Stimulated activated CD8-positive, alpha-beta memory T cell treated with anti-CD3 and anti-CD28 coated beads, Interleukin-4, amount 100 ng/mL, for 4 hours (primary cell): ENCODE results near the gene MSANTD3.
"Not testable (repeated sequence)": the region's sequence is repeated elsewhere in the genome, so short reads cannot be mapped to it uniquely, and the experiment has no call there.

Experiments
- DNase-seq, 2 donors: peaks; one replicate each; pipeline ENCODE4 v3.0.0-alpha.2; 2020; ENCODE audit warnings: low read depth in 2 of 2, low spot score in 1 of 2

The MSANTD3 gene, protein sequence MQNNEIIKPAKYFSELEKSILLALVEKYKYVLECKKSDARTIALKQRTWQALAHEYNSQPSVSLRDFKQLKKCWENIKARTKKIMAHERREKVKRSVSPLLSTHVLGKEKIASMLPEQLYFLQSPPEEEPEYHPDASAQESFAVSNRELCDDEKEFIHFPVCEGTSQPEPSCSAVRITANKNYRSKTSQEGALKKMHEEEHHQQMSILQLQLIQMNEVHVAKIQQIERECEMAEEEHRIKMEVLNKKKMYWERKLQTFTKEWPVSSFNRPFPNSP

DNA sequence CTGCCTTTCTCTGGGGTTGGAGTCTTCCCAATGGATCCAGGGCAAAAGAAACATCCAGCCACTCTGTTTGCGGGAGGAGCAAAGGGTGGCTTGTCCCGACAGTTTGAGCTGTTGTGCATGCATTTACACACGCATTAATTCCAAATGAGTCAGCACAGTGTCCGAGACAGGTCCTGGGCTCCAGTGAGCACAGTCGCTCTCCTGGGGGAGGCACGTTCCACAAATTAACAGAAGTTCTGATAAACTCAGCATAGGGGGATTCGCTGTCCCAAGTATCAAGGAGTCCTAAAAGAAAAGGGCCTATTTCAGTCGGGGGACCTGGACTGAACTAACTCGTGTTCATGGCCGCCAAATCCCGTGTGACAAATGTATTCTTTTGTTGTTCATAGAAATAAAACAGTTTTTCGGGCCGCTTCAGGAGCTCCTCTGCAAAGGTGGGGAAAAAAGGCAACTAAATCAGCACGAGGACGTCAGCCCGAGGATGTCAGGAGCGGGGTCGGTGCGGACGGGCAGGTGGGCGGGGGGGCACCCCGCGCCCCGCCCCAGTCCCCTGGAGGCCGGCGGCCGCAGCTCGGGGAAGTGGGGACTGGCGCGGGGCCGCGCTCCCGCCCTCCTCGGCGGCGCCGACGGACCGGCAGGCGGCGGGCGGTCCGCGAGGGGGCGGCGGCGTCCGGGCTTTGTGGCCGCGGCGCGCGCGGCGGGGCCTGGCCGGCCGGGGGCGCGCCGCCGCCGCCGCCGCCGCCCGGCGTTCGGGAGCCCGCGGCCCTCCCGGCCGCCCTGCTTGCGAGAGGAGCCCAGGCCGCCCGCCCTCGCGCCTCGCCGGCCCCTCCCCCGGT, at the start of gene MSANTD3:
MSANTD3 (plus strand) TSS at position 614 of the 836 bp plus-strand sequence. CDS start 14,796 bp downstream, outside the sequence.
- DNase-seq = peak in 1 of 2 donors; percentile 10

DNA sequence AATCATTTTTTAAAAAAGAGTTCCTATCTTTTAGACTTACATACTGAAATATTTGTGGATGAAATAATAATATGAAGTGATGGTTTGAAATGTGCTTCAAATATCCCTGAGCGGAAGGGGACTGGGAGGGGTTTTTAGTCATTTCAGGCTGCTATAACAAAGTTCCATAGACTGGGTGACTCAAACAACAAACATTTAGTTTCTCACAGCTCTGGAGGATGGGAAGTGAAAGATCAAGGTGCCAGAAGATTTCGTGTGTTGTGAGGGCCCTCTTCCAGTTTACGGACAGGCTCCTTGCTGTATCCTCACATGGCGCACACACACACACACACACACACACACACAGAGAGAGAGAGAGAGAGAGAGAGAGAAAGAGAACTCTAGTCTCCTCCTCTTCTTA, 47.1 kb upstream of the MSANTD3 start:
- DNase-seq = no peak

DNA sequence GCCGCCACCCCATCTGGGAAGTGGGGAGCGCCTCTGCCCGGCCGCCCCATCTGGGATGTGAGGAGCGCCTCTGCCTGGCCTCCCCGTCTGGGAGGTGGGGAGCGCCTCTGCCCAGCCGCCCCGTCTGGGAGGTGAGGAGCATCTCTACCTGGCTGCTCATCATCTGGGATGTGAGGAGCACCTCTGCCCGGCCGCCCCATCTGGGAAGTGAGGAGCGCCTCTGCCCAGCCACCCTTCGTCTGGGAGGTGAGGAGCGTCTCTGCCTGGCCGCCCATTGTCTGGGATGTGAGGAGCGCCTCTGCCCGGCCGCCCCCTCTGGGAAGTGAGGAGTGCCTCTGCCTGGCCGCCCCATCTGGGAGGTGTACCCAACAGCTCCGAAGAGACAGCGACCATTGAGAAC, 34.0 kb upstream of the MSANTD3 start:
- DNase-seq = not testable (repeated sequence)

DNA sequence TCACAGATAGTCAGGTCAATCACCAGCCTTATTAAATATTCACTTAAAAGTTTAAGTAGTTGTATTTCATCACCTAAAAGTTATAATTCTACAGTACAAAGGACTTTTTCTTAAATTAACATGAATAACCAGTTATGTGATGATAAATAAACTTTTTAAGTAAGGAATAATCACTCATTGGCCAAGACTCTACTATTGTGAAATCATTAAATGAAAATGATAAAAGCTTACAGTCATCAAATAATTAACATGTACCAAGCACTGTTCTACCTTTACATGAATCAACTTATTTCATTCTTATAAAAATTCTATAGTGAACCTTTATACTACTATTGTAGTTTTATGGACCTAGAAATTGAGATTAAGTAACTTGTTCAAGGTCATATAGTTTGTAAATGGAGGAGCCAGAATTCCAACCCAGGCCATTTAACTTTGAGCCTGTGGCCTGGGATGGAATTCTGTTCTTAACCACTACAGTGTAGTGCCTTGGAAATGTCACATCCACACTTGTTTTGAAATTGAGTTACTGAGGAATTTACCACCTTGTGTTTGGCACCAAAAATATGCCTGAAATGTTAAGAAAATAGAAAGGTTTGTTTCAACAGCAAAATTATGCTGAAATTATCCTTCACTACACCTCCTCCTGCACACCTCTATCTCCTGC, 32.8 kb upstream of the MSANTD3 start:
- DNase-seq = no peak

DNA sequence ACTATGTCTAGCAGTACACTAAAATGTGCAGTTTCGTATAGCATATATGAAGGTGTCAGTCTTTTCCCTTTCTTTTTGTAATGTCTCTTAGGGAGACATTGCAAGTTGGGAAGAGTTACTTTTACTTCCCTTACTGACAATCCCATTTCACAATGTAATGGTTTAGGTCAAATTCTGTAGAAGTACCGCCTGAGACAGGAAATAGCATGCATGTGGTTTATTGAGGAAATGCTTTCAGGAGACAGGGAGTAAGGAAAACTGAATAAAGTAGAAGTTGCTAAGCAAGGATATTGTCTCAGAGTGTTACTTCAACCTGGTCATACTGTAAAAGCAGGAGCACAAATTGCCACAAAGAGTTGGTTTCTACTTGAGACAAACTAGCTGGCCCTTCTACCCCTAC, 32.1 kb upstream of the MSANTD3 start:
- no peak for DNase-seq

DNA sequence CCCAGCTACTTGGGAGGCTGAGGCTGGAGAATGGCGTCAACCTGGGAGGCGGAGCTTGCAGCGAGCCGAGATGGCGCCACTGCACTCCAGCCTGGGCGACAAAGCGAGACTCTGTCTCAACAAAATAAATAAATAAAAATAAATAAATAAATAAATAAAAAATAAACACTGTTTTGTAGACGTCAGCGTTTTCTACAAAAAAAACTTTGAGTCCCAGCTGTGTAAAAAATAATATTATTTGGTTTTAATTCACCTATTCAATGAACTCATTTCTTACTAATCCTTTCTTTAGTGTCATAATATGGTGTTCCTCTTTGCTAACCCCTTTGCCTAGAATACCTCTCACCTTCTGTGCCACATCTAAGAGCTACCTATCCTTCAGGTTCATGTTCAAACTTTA, 30.2 kb upstream of the MSANTD3 start:
- DNase-seq = no peak

DNA sequence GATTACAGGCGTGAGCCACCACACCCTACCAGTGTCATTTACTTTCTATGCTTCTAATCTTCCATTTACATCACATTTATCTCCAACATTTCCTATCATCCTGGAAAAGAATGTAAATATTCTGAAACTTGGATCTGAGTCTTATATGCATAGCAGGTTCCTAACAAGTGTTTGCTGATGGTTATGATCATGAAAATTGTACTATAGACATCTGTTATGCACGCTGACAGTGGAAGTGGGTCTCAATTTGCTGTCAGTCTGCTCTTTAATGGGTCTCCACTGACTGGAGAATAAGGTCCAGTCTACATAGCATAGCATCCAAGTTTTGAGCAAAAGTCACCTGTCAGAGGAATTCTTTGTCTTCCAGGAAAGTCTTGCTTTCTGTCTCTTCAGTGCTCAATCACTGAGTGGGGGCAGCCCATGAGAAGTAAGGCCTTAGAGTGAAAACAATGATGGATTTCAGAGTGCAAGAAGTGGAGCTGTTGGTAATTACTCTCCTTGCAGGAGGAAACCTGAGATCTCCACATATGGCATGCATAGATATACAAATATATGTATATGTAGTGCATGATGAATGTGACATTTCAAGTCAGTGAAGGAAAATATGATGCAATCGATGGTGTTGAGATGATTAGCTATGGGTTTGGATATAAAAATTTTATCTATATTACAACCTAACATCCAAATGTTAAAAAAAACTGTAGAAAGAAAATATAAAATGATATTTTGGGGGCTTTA, 29.2 kb upstream of the MSANTD3 start:
- DNase-seq = no peak

DNA sequence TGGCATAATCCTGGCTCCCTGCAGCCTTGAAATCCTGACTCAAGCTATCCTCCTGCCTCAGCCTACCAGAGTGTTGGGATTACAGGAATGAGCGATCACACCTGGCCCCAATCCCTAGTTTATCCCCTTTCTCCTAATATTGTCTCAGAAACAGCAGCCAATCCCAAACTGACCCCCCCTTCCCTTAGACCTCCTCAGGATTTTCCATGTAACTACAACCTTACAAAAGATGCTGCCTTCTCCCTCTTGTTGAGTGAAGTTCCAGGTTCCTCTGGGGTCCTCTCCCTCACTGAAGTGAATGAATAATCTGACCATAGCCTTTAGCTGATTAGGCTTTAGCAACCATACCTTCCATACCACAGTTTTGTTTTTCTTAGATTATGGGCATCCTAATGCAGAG, 25.9 kb upstream of the MSANTD3 start:
- no peak for DNase-seq

DNA sequence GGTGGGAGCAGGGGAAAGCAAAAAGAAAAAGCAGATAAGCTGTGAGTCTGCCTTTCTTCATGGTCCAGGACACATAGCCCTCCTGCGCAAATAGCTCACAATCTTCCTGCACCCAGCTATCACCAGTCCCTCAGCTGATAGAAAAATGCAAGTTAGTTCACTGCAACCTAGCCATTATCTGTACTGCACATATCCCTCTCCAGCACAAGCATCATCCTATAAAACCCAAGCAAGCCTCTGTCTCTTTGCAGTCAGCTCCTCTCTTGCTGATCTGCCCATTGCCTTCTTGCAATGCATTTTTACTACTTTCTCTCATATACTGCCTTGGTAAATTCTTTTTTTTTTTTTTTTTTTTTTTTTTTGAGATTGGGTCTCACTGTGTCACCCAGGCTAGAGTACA, 20.0 kb upstream of the MSANTD3 start:
- no peak for DNase-seq

DNA sequence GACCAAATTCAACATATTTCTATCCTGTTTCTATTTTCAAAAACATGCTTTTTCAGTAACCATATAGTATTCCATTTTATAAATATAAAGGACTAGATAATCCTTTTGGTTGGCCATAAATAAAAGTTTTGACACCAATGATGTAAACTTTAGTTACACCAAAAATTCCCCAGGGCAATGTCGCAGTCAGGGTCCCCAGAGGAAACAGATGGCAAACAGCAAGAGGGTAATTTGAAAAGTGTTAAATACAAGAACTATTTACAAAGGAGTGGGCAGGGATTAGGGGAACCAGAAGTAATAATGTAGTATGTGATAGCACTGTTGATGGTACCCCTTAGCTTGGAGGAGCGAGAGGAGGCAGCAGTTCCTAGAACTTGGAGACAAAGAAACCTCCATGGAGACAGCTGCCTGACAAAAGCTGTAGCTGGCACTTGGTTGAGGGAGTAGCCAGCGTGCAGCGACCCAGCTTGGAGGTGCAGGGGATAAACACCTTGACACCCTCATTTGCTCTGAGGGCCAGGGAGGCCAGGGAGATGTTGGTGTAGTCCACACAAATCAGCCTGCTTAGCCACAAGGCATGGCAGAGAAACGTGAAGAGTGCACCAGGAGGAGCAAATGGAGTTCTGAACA, 18.3 kb upstream of the MSANTD3 start:
- DNase-seq = no peak

DNA sequence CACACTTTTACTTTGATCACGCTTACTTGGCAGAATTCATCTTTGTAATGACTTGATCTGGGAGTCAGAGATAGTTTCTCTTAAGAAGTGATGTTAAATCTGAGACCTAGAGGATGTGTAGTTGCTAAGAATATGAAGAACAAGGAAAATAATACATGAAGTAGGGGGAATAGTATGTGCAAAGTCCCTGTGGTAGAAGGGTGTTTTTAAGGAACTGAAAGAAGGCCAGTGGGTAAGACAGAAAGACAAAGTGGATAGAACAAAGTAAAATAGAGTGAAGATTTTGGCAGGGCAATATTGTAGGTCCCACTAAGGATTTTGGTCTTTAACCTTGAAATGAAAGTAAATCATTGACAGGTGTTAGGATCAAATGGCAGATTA, 17.8 kb upstream of the MSANTD3 start:
- no peak for DNase-seq

DNA sequence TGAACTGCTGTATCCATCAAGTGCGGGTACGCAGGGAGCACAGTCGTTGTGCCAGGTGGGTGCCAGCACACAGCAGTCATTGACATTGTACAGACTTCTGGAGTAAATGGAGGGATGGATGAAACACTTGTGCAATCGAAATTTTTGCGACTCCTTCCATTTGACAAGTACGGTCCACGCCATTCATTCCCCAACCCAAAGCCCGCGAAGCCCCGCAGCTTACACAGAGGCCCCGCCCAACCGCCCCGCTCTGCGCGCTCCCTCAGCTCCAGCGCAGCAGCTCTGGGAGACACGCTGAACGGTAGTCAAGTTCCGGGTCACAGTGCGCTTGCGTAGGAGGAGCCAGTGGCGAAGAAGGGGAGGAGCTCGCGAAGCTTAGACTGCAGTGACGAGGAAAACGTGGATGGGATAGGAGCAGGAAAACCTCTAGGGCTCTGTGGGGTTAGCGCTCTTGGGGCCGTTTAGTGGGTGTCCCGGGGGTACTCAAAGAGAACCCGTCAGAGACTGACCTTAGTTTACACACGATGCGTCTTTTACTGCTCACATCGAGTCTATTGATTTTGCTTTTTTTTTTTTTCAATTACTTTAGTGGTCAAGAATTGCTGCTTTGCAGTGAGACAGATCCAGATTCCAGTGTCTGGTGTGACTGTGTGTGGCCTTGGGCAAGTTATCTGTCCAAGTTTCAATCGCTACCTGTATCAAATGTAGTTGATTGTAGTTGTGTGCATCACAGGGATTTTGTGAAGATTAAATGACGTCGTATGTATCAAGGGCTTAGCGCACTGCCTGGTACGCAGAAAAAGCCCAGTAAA, 15.3 kb upstream of the MSANTD3 start:
- peak; percentile 74 to 86 for DNase-seq

DNA sequence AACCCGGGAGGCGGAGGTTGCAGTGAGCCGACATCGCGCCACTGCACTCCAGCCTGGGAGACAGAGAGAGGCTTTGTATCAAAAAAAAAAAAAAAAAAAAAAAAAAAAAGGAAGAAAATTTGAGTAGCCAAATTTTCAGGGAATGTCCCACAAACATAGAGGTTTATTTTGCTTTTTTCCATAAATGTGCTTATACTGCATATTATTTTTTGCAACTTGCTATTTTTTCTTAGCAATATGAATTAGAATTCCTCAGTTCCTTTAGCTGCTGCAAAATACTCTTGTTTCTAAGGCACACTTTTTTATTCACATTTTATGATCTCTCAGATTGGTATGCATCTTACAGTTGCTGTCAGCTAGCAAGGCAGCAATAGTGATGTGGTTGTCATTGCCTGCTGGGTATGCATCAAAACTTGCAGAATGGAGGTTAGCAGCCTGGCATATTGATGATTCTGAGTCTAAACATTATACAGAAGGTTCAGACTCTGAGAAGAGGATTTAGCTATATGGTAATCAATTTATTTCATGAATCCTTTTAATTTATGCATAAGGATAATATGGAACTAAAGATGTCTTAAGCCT, 13.0 kb upstream of the MSANTD3 start:
- no peak for DNase-seq

DNA sequence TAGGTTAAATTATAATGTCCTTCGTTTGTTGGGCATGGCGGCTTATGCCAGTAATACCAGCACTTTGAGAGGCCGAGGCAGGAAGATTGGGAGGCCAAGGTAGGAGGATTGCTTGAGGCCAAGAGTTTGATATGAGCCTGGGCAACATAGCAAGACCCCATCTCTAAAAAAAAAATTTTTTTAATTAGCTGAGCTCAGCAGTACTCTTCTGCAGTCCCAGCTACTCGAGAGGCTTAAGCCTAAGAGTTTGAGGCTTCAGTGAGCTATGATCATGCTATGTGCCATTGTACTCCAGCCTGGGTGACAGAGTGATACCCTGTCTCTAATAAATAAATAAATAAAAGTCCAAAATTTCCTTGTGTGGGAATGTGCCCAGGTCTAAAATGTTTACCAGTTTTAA, 9.1 kb upstream of the MSANTD3 start:
- no peak for DNase-seq

DNA sequence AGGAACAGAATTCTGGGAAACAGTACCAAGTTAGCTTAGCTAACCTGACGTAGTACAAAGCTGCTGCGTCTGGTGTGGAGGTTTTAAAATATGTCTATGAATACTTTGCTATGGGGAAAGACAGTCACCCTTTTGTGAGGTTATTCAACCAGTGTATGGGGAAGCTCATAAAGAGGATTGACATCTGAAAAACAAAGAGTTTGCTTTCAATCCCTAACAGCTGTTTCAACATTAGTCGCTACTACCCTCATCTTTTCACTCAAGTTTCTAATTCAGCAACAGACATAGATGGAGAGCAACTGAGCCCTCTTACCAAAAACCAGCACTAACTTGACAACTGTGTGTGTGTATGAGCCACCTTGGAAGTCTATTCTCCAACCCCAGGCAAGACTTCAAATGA, 7.8 kb upstream of the MSANTD3 start:
- DNase-seq = no peak

DNA sequence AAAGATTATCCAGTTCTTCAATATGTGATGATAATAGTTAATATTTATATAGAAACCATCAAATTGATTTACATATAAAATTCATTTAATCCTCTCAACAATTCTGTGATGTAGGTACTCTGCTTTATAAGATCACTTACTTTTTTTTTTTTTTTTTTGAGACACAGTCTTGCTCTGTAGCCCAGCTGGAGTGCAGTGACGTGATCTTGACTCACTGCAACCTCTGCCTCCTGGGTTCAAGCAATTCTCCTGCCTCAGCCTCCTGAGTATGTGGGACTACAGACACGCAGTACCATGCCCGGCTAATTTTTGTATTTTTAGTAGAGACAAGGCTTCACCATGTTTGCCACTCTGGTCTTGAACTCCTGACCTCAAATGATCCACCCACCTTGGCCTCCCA, 5.8 kb upstream of the MSANTD3 start:
- not testable (repeated sequence) for DNase-seq

DNA sequence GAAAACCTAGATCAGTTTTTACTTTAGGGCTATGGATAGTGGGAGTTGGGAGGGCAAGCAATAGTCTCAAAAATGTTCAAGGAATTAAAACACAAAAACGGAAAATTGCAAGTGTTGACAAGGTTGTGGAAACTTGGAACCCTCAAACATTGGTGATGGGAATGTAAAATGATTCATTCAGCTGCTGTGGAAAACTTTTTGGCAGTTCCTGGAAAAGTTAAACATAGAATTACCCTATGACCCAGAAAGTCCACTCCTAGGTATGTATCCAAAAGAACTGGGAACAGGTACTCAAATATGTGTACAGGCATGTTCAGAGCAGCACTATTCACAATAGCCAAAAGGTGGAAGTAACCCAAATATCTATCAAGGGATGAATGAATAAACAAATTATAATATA, 1.2 kb upstream of the MSANTD3 start:
- DNase-seq = no peak

DNA sequence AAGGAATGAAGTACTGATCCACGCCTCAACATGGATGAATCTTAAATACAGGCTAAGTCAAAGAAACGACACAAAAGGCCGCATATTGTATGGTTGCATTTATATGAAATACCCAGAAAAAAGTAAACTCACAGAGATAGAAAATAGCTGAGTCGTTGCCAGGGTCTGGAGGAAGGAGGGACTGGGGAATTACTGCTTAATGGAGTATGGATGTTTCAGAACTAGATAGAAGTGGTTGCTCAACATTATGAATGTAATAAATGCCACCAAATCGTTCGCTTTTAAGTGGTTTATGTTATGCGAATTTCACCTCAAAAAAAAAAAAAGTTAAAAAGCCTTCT, 784 bp upstream of the MSANTD3 start:
- DNase-seq = no peak

DNA sequence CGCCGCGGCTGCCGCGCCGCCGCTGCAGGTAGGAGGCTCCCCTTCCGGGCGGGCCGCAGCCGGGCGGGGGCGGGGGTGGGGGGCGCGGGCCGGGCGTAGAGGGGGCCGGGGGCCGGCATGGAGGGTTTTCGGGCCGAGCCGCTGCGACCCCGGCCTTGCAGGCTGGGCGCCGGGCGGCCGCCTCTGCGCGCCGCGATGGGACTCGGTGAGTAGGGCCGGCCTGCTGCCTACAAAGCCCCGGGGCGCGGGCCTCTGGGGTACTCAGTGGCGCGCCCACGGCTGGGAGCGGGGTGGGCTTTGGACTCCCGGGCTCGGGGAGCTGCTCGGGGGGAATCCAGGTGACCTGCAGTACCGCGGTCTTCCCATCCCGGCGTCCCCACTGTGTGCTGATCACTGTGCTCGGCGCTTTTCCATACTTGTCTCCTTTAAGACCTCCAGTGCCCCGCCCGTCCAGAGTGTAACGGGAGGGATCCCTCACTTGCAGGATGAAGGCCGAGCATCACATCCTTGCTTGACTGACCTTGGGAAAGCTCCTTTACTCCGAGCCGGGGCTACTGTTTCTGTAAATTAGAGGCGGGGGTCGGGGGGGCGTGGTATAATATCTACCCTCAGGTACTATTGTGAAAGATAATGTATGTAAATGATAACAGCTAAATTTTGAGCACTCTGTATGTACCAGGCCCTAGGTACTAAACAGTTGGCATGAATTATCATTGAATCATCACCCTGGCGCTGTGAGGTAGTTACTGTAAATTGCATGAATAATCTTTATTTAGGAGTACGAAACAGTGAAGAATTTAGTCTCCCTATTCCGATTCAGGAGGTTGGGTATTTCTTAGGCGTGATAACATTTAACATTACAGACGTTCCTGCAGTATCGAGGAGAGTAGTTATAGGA, 672 bp downstream of the MSANTD3 start:
- DNase-seq = peak in 1 of 2 donors; percentile 40
